Gastrocnemius medialis (tissue), 4 donors: ENCODE measurements around the gene ACOXL. TPM values are rescaled to one million over a fixed set of nuclear protein-coding genes. Genes with fewer than 3 reads are reported as not detected.

Experiments used
- ATAC-seq, 2 donors: fragments of 150-250 bp; one replicate each; pipeline ENCODE4 v1.9.1; 2016
- DNase-seq, 2 donors: peaks; one replicate each; pipeline ENCODE4 v3.0.0-alpha.2; 2019
- H3K27ac ChIP-seq, 4 donors: fragments of 200-600 bp; sonication (generic); 1 replicate in 1 of 4; 2 replicates in 3 of 4; pipeline ENCODE4 v1.5.1; 2016 to 2018; ENCODE audit warnings: mild to moderate bottlenecking in 2 of 4, moderate library complexity in 1 of 4
- H3K27me3 ChIP-seq, 3 donors: fragments of 200-600 bp; sonication (generic) in 2 of 3; 1 replicate in 1 of 3; 2 replicates in 2 of 3; pipeline versions ENCODE4 v1.5.1 to v1.6.0; 2016 to 2019; ENCODE audit warnings: mild to moderate bottlenecking in 1 of 3, moderate library complexity in 1 of 3
- H3K36me3 ChIP-seq, 2 donors: fragments of 200-600 bp; sonication (generic) in 1 of 2; one replicate each; pipeline ENCODE4 v1.5.1; 2017 to 2018
- H3K4me1 ChIP-seq, 2 donors: fragments of 200-600 bp; sonication (generic) in 1 of 2; one replicate each; pipeline ENCODE4 v1.5.1; 2016 to 2017; ENCODE audit warnings: mild to moderate bottlenecking in 2 of 2
- H3K4me3 ChIP-seq, 4 donors: fragments of 200-600 bp; sonication (generic) in 3 of 4; 1 replicate in 1 of 4; 2 replicates in 3 of 4; pipeline ENCODE4 v1.5.1; 2016 to 2019; ENCODE audit warnings: mild to moderate bottlenecking in 2 of 4
- H3K9me3 ChIP-seq, 3 donors: fragments of 200-600 bp; sonication (generic) in 2 of 3; 1 replicate in 1 of 3; 2 replicates in 2 of 3; pipeline ENCODE4 v1.5.1; 2016 to 2019
- CTCF ChIP-seq, 5 experiments: fragments of 450-650 bp in 3 of 5; fragments of 200-600 bp in 2 of 5; sonication (generic) in 2 of 5; IDR thresholded peaks in 4 of 5; conservative IDR thresholded peaks in 1 of 5; 1 replicate in 4 of 5; 2 replicates in 1 of 5; pipeline ENCODE4 v1.5.1; 2016 to 2019; ENCODE audit warnings: antibody characterized with exemption in 5 of 5, mild to moderate bottlenecking in 3 of 5, moderate library complexity in 3 of 5
- POLR2A ChIP-seq, 2 donors: fragments of 450-650 bp; IDR thresholded peaks; one replicate each; pipeline ENCODE4 v1.6.1; 2017; ENCODE audit warnings: antibody characterized with exemption in 2 of 2, mild to moderate bottlenecking in 2 of 2, moderate library complexity in 2 of 2
- in situ Hi-C, 4 donors: fragments of 200-750 bp; cut with MboI; loops; one replicate each; pipeline versions ENCODE4 v1.15.0 to v1.8.0; 2017; ENCODE audit warnings: low sequenced_read_pairs in 4 of 4
- intact Hi-C: fragments of 100-400 bp; cut with DNase I; formaldehyde crosslinking; loops from one replicate; pipeline ENCODE4 v1.15.1; 2023; ENCODE audit warnings: low total_unique reads
- total RNA-seq, 4 donors: library from RNA; depleted of rRNA; stranded (reverse); fragments of >200 nt; gene quantifications; one replicate each; pipeline versions ENCODE4 v1.1.0 to v1.2.3, GENCODE V29; 2016

Gene ACOXL
- total RNA-seq, 4 donors from 2014 or later, result not detected

- TF ChIP-seq POLR2A (IDR thresholded peaks at IDR 0.05) (no peak), CTCF (IDR thresholded peaks at IDR 0.05 in 4 of 5, conservative IDR thresholded peaks at IDR 0.05 in 1 of 5) (no peak)
- no peak overlapping the region for H3K4me3 ChIP-seq
- ATAC-seq (no peak), DNase-seq (no peak)
- peaks cover 4 to 27% of the 10 kb centered on the region in 2 donors for H3K36me3 ChIP-seq
- in situ Hi-C loops (no loop called here), intact Hi-C loops (no loop called here)
- no peaks in the 10 kb centered on the region for H3K9me3 ChIP-seq
- no peaks in the 10 kb centered on the region for H3K27me3 ChIP-seq
- H3K27ac ChIP-seq, result no peak overlapping the region
- peaks cover 19 to 21% of the 10 kb centered on the region in 2 donors for H3K4me1 ChIP-seq
Measured at GRCh38 chr2:111155610-111156009, 423.2 kb downstream of the ACOXL start.

- peaks cover 28 to 30% of the 10 kb centered on the region in 2 donors for H3K4me1 ChIP-seq
- no peaks in the 10 kb centered on the region for H3K9me3 ChIP-seq
- H3K27me3 ChIP-seq, result no peaks in the 10 kb centered on the region
- no peak overlapping the region for H3K27ac ChIP-seq
- TF ChIP-seq CTCF (IDR thresholded peaks at IDR 0.05 in 4 of 5, conservative IDR thresholded peaks at IDR 0.05 in 1 of 5) (no peak), POLR2A (IDR thresholded peaks at IDR 0.05) (no peak)
- no peak overlapping the region for H3K4me3 ChIP-seq
- no peak for DNase-seq
- intact Hi-C loops (no loop called here), in situ Hi-C loops (no loop called here)
- H3K36me3 ChIP-seq, result peaks cover 0 to 22% of the 10 kb centered on the region in 2 donors
- ATAC-seq, result no peak
Measured at GRCh38 chr2:111156529-111156928, 424.2 kb downstream of the ACOXL start.

GRCh38 chr2:111157071-111157661 is 424.8 kb downstream of the ACOXL start:
- no peak overlapping the region for H3K27ac ChIP-seq
- H3K36me3 ChIP-seq, result peaks cover 0 to 15% of the 10 kb centered on the region in 2 donors
- in situ Hi-C loops, result no loop called here
- no peak overlapping the region for H3K4me3 ChIP-seq
- H3K4me1 ChIP-seq, result peaks cover 34 to 35% of the 10 kb centered on the region in 2 donors
- H3K27me3 ChIP-seq, result no peaks in the 10 kb centered on the region
- H3K9me3 ChIP-seq, result no peaks in the 10 kb centered on the region
- DNase-seq, result no peak
- no peak for ATAC-seq
- TF ChIP-seq POLR2A (IDR thresholded peaks at IDR 0.05), result no peak
- TF ChIP-seq CTCF (IDR thresholded peaks at IDR 0.05 in 4 of 5, conservative IDR thresholded peaks at IDR 0.05 in 1 of 5), result no peak
- intact Hi-C loops, result no loop called here

- intact Hi-C loops, result no loop called here
- in situ Hi-C loops, result no loop called here
- DNase-seq, result no peak
- no peak for ATAC-seq
- Histone ChIP-seq H3K27me3 (no peaks in the 10 kb centered on the region), H3K4me1 (peaks cover 34 to 40% of the 10 kb centered on the region in 2 donors), H3K27ac (no peak overlapping the region), H3K9me3 (no peaks in the 10 kb centered on the region), H3K4me3 (no peak overlapping the region), H3K36me3 (peaks cover 0 to 11% of the 10 kb centered on the region in 2 donors)
- no peak for TF ChIP-seq POLR2A (IDR thresholded peaks at IDR 0.05)
- TF ChIP-seq CTCF (IDR thresholded peaks at IDR 0.05 in 4 of 5, conservative IDR thresholded peaks at IDR 0.05 in 1 of 5), result no peak
Measured at GRCh38 chr2:111157798-111158197, 425.4 kb downstream of the ACOXL start.

- Histone ChIP-seq H3K9me3 (no peaks in the 10 kb centered on the region), H3K27me3 (no peaks in the 10 kb centered on the region), H3K4me3 (no peak overlapping the region), H3K27ac (no peak overlapping the region), H3K36me3 (no peaks in the 10 kb centered on the region), H3K4me1 (peaks cover 34 to 51% of the 10 kb centered on the region in 2 donors)
- intact Hi-C loops, result loop anchor here (2.0 kb wide), 2 partner anchors 15 to 37 kb away; no protein-coding TSS in a partner anchor
- in situ Hi-C loops, result no loop called here
- DNase-seq (no peak), ATAC-seq (no peak)
- TF ChIP-seq CTCF (IDR thresholded peaks at IDR 0.05 in 4 of 5, conservative IDR thresholded peaks at IDR 0.05 in 1 of 5) (no peak), POLR2A (IDR thresholded peaks at IDR 0.05) (no peak)
Measured at GRCh38 chr2:111159641-111160040, 427.3 kb downstream of the ACOXL start.
